Measurements from ENCODE around the gene TACR3.

DNA sequence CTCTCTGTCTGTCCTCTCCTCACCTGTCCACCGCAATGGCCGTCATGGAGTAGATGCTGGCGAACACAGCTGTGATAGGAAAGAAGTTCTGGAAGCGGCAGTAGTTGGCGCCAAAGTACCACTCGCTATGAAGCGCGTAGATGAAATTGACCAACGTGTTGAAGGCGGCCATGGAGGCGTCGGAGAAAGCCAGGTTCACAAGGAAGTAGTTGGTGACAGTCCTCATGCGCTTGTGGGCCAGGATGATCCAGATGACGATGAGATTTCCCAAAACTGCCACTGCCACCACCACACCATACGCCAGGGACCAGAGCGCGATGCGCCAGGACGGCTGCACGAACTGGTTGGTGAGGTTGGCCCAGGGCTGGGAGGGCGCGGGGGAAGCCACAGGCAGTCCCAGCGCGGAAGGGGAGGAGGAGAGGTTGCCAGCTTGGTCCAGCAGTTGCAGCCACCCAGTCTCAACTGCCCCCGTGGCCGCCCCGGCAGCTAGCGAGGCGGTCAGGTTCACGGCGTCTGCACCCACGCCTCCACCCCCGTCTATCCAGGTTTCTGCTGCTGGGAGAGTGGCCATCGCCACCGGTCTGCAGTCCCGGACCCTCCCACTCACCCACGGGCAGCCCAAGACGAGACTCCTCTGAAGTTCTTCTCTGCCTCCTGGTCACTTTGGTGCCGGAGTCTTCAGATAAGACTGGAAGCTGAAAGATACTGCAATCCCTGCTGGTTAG is 518 bp downstream of the TACR3 start:
- TF ChIP-seq CTCF (IDR thresholded peaks at IDR 0.05) (no peak), POLR2A (IDR thresholded peaks at IDR 0.05) (no peak)

Data from body of pancreas (tissue), 4 donors.